Medulla oblongata (tissue), 1 donor: ENCODE data around the gene PTPN13.
"Not testable (repeated sequence)": the region's sequence is repeated elsewhere in the genome, so short reads cannot be mapped to it uniquely, and the experiment has no call there.

Source experiments
- DNase-seq: peaks from one replicate; pipeline ENCODE4 v3.0.0-alpha.2; 2015; ENCODE audit errors: extremely low spot score

The PTPN13 gene

DNA sequence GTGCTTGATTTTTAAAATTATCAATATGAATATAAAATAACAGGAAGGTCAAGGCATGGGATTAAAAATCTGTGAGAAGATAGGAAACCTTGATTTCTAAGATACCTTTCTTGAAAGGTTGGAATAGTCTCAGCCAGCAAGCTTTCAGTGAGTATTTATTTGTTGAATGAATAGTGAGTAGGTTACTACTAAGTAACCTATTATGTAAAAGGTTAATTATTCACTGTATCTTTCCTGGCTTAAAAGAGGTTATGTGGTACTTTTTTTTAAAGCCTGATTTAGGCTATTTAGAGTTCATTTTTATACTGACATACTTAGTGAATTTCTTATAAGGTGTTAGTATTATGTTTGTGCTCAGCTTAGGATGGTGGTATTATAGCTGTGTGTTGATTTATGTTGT, 123.5 kb downstream of the PTPN13 start:
- no peak for DNase-seq

GRCh38 chr4:86718152-86718551, 124.0 kb downstream of the PTPN13 start:
- no peak for DNase-seq

GRCh38 chr4:86719149-86719548, 125.0 kb downstream of the PTPN13 start:
- DNase-seq, result not testable (repeated sequence)

GRCh38 chr4:86720508-86721068, 126.5 kb downstream of the PTPN13 start:
- DNase-seq, result peak; percentile 37

DNA sequence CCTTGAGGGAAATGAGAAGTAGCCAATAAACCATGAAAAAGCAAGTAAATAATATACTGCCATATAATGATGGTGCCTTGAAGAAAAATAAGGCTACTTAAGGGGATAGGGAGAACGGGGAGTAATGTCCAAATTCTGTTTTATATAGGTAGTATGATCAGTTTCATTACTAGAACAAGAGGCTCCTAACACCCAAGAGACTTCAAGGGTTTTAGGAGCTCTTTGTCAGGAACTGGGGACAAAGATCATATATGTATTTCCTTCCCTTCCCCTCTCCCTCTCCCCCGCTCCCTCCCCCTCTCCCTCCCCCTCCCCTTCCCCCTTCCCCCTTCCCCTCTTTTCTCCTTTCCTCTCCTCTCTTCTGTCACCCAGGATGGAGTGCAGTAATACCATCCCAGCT, 127.3 kb downstream of the PTPN13 start:
- DNase-seq, result no peak

DNA sequence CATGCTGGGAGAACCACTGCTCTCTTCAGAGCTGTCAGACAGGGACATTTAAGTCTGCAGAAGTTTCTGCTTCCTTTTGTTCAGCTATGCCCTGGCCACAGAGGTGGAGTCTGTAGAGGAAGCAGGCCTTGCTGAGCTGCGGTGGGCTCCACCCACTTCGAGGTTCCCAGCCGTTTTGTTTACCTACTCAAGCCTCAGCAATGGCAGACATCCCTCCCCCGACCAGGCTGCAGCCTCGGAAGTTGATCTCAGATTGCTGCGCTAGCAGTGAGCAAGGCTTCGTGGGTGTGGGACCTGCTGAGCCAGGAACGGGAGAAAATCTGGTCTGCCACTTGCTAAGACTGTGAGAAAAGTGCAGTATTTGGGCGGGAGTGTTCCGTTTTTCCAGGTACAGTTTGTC, 136.2 kb downstream of the PTPN13 start:
- DNase-seq, result no peak

DNA sequence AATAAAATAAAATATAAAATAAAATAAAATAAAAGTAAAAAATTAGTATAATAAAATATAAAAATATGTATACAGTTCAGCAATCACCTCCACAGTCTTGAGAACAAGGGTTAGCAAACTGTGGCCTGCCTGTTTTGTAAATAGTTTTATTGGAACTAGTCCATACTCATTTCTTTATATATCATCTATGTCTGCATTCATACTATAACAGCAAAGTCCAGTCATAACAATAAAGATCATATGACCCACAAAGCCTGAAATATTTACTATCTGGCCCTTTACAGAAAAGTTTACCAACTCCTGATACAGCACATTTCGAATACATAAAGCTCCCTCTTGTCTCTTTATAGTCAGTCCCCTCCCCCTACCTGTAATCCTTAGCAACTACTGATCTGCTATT, 143.1 kb downstream of the PTPN13 start:
- DNase-seq, result no peak

- DNase-seq, result no peak
These were observed 147.7 kb downstream of the PTPN13 start for GRCh38 chr4:86741846-86742245.

GRCh38 chr4:86744570-86744969, 150.5 kb downstream of the PTPN13 start:
- DNase-seq, result no peak

DNA sequence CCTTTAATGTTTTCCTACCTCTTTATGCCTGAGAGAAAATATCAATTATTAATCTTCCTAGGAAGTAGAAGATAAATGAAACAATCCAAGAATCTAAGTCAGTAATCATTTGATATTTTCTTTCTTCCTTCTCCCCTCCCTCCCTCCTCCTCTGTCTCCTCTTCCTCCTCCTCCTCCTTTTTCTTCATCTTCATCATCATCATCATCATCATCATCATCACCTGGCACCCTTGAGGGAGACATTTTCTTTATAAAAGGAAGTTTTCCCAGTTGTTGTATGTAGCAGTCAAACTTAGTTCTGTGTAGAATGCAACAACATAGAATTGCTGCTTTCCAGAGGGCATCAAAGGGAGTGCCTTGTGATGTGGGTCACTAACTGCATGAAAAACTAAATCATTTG, 155.0 kb downstream of the PTPN13 start:
- no peak for DNase-seq

DNA sequence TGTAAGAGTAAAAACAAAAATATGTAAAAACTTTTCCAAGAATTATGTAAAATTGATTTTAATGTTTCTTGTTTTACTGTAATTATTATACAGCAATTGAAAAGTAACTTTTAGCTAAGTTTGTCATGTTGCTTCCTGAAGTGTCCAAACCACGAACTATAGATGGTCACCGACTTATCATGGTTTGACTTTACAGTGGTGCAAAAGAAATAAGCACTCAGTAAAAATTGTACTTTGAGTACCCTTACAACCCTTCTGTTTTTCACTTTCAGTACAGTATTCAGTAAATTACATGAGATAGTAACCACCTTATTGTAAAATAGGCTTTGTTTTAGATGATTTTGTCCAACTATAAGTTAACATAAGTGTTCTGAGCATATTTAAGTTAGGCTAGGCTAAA, 161.3 kb downstream of the PTPN13 start:
- DNase-seq, result no peak

- no peak for DNase-seq
These were observed 163.4 kb downstream of the PTPN13 start for GRCh38 chr4:86757468-86757867.

DNA sequence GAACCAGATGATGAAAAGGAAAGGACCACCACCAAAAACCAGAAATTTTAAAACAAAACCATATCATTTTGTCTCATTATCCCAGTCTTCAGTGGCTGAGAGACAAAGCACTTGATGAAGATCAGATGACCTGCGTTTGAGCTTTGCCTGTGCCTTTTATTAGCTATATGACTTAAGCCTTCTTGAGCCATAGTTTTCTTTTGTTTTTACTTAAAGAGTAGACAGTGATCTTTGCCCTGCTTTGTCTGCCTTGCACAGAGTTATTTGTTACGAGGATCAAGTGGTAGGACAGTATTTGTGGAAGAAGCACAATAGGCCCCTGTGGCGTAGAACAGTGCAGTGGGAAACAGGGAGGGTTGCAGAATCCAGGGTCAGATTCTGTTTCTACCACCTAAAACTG, 165.2 kb downstream of the PTPN13 start:
- DNase-seq, result peak; percentile 16

DNA sequence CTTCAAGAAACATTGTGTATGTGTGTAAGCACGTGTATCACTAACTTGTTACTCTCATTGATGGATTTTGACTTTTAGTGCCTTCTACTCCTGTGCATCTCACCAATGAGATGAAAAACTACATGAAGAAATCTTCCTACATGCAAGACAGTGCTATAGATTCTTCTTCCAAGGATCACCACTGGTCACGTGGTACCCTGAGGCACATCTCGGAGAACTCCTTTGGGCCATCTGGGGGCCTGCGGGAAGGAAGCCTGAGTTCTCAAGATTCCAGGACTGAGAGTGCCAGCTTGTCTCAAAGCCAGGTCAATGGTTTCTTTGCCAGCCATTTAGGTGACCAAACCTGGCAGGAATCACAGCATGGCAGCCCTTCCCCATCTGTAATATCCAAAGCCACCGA, 168.5 kb downstream of the PTPN13 start:
- no peak for DNase-seq

- no peak for DNase-seq
These were observed 175.7 kb downstream of the PTPN13 start for GRCh38 chr4:86769794-86770193.

GRCh38 chr4:86771141-86771540, 177.0 kb downstream of the PTPN13 start:
- no peak for DNase-seq

DNA sequence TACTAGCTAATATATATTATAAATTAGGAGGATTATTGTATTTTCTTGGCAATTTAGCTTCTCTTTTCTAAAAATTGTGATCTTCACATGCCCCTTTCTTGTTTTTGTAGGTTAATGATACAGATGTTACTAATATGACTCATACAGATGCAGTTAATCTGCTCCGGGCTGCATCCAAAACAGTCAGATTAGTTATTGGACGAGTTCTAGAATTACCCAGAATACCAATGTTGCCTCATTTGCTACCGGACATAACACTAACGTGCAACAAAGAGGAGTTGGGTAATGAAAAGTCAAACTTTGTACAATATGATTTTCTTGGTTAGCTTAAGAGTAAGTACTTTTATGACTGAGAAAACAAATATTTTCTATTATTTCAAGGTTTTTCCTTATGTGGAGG, 180.9 kb downstream of the PTPN13 start:
- no peak for DNase-seq

GRCh38 chr4:86778175-86778574, 184.1 kb downstream of the PTPN13 start:
- DNase-seq, result no peak

GRCh38 chr4:86788826-86789225, 194.7 kb downstream of the PTPN13 start:
- DNase-seq, result no peak

- DNase-seq, result no peak
These were observed 197.0 kb downstream of the PTPN13 start for GRCh38 chr4:86791126-86791525.

GRCh38 chr4:86809809-86810208, 215.7 kb downstream of the PTPN13 start:
- no peak for DNase-seq

DNA sequence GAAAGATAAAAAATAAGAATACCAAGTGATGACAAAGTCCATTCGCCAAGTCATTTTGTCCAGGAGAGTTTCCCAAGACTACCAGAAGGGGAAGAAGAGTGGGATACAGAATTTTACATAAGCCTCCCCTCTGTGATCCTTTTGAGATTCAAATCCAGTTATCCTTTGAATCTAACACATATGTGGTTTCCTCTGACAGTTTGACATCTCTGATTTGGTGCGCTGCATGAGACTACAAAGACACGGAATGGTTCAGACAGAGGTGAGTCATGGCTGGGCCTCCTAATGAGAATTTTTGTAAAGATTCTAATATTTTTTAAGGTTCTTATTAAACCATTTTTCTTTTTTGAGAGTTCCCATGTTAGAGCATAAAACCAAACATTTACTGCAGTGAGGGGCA, 216.7 kb downstream of the PTPN13 start:
- no peak for DNase-seq

- DNase-seq, result no peak
These were observed 221.5 kb downstream of the PTPN13 start for GRCh38 chr4:86815653-86816052.

GRCh38 chr4:86816501-86817273, 222.6 kb downstream of the PTPN13 start:
- DNase-seq, result no peak
